ENCODE results near the gene STT3A.

GRCh38 chr11:125603207-125603606, 10.6 kb downstream of the STT3A start:
- TF ChIP-seq, protein P1, sequence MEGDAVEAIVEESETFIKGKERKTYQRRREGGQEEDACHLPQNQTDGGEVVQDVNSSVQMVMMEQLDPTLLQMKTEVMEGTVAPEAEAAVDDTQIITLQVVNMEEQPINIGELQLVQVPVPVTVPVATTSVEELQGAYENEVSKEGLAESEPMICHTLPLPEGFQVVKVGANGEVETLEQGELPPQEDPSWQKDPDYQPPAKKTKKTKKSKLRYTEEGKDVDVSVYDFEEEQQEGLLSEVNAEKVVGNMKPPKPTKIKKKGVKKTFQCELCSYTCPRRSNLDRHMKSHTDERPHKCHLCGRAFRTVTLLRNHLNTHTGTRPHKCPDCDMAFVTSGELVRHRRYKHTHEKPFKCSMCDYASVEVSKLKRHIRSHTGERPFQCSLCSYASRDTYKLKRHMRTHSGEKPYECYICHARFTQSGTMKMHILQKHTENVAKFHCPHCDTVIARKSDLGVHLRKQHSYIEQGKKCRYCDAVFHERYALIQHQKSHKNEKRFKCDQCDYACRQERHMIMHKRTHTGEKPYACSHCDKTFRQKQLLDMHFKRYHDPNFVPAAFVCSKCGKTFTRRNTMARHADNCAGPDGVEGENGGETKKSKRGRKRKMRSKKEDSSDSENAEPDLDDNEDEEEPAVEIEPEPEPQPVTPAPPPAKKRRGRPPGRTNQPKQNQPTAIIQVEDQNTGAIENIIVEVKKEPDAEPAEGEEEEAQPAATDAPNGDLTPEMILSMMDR (IDR thresholded peaks at IDR 0.05): no peak
- TF ChIP-seq POLR2A (IDR thresholded peaks at IDR 0.05): no peak

Data from adrenal gland (tissue), 5 donors.